HepG2 (cell line): ENCODE data around the gene DNMT3A. TPM values are rescaled to one million over a fixed set of nuclear protein-coding genes. Genes with fewer than 3 reads are reported as not detected.

Experiments
- ATAC-seq: fragments of 200-7000 bp; cut with Tn5 transposase; 3 replicates; pipeline ENCODE4 v1.9.1; 2020; ENCODE audit warnings: mild to moderate bottlenecking, moderate library complexity
- BruUV-seq: library from RNA; stranded (reverse); fragments of 400-500 nt; replicated peaks from 2 replicates; lab custom pipeline; 2021; lab: Mats Ljungman, UMichigan
- CTCF ChIA-PET: fragments of 300-600 bp; formaldehyde crosslinking; extraction: SDS; loops from one replicate; lab custom pipeline; 2021; ENCODE audit warnings: low total read pairs, inconsistent platforms, low intra/inter-chr PET ratio; lab: Yijun Ruan, JAX
- POLR2A ChIA-PET: fragments of 350-600 bp; sonication (Branson Sonifier 250); formaldehyde crosslinking; loops from one replicate; lab custom pipeline; 2020; ENCODE audit warnings: antibody characterized with exemption, inconsistent platforms; lab: Yijun Ruan, JAX
- DNase-seq: peaks from one replicate; pipeline ENCODE4 v3.0.0-alpha.2; 2015; ENCODE audit warnings: low spot score
- FAIRE-seq: peaks from 3 replicates; lab custom pipeline; 2011; peaks lifted over from hg19 to GRCh38; lab: Jason Lieb, UNC
- H2AFZ ChIP-seq: one replicate; pipeline ENCODE4 v1.6.1; 2011; ENCODE audit warnings: low read length, inconsistent platforms
- H3K27ac ChIP-seq: fragments of 300-600 bp; 3 replicates; pipeline ENCODE4 v1.8.0; 2011; ENCODE audit warnings: mixed run types, mild to moderate bottlenecking, mixed read lengths, low read length, inconsistent platforms; ENCODE audit not compliant: insufficient read depth; ENCODE audit errors: extremely low read length
- H3K27me3 ChIP-seq, 2 experiments: fragments of 200-600 bp in 1 of 2; 2 replicates in 1 of 2; 3 replicates in 1 of 2; pipeline versions ENCODE4 v1.6.0 to v1.8.0; 2011; ENCODE audit warnings: low read length in 2 of 2, mild to moderate bottlenecking in 2 of 2, moderate library complexity in 2 of 2, inconsistent platforms in 1 of 2; ENCODE audit not compliant: insufficient read depth in 2 of 2, control insufficient read depth in 1 of 2
- H3K36me3 ChIP-seq, 2 experiments: fragments of 200-600 bp in 1 of 2; replicated peaks in 1 of 2; 2 replicates in 1 of 2; 3 replicates in 1 of 2; pipeline versions ENCODE4 v1.5.1 to v1.8.0; 2011; ENCODE audit warnings: low read length in 2 of 2, inconsistent platforms in 1 of 2; ENCODE audit not compliant: insufficient read depth in 2 of 2, control insufficient read depth in 1 of 2
- H3K4me1 ChIP-seq: 2 replicates; pipeline ENCODE4 v1.5.1; 2012; ENCODE audit warnings: low read length, inconsistent platforms; ENCODE audit not compliant: insufficient read depth
- H3K4me2 ChIP-seq: 2 replicates; pipeline ENCODE4 v1.6.0; 2011; ENCODE audit warnings: low read depth, low read length, inconsistent platforms
- H3K4me3 ChIP-seq, 3 experiments: fragments of 200-600 bp in 1 of 3; sonication (generic), shearing (Covaris generic) in 1 of 3; replicated peaks in 1 of 3; 2 replicates each; pipeline ENCODE4 v1.5.1; 2011 to 2016; ENCODE audit warnings: low read length in 3 of 3, inconsistent platforms in 2 of 3, low read depth in 2 of 3, mild to moderate bottlenecking in 2 of 3, control low read depth in 1 of 3, mixed read lengths in 1 of 3; ENCODE audit not compliant: insufficient read depth in 1 of 3
- H3K79me2 ChIP-seq: one replicate; pipeline ENCODE4 v1.6.1; 2011; ENCODE audit warnings: low read length, inconsistent platforms; ENCODE audit not compliant: insufficient read depth
- H3K9ac ChIP-seq: 2 replicates; pipeline ENCODE4 v1.6.0; 2011; ENCODE audit warnings: mild to moderate bottlenecking, low read depth, low read length, inconsistent platforms; ENCODE audit not compliant: insufficient read depth
- H3K9me3 ChIP-seq: 2 replicates; pipeline ENCODE4 v1.5.1; 2012; ENCODE audit warnings: mild to moderate bottlenecking, low read length
- H4K20me1 ChIP-seq: 2 replicates; pipeline ENCODE4 v1.6.0; 2011; ENCODE audit warnings: inconsistent platforms, mild to moderate bottlenecking, low read length, moderate library complexity; ENCODE audit not compliant: insufficient read depth
- GABPB1 ChIP-seq: IDR thresholded peaks from 2 replicates; pipeline ENCODE4 v1.6.1; 2016; ENCODE audit warnings: mild to moderate bottlenecking, missing genetic modification reagents, moderate library complexity, missing compliant biosample characterization
- YY1 ChIP-seq: IDR thresholded peaks from 2 replicates; pipeline ENCODE4 v1.6.1; 2011; ENCODE audit warnings: low read length, low read depth, moderate library complexity, mild to moderate bottlenecking; ENCODE audit not compliant: insufficient read depth, insufficient replicate concordance
- ZNF772 ChIP-seq: sonication (generic); formaldehyde crosslinking; IDR thresholded peaks from 2 replicates; pipeline ENCODE4 v1.5.0; 2020; ENCODE audit warnings: mild to moderate bottlenecking, missing genetic modification reagents
- ZNF800 ChIP-seq: sonication (generic); formaldehyde crosslinking; IDR thresholded peaks from 2 replicates; pipeline ENCODE4 v1.4.0; 2020; ENCODE audit warnings: missing genetic modification reagents
- WGBS: methylation state at CpG from one replicate; pipeline ENCODE4 v1.1.6; 2017; ENCODE audit warnings: low lambda C conversion rate; 5-methylcytosine and 5-hydroxymethylcytosine counted together
- in situ Hi-C: cut with HindIII; loops from 2 replicates; pipeline ENCODE4 v1.10.0; 2017; ENCODE audit warnings: low pct_unique_long_range_greater_than_20kb; ENCODE audit not compliant: extremely low pct_ligation_motif_present
- intact Hi-C: fragments of 100-400 bp; cut with micrococcal nuclease; formaldehyde crosslinking; loops from one replicate; pipeline ENCODE4 v1.10.0; 2022; ENCODE audit not compliant: unreplicated experiment
- polyA plus RNA-seq, 8 experiments: library from polyadenylated mRNA; depleted of rRNA in 3 of 8; stranded (reverse) in 7 of 8; unstranded in 1 of 8; fragments of >200 nt; fragmentation: Illumina TruSeq in 4 of 8; extraction: Trizol in 4 of 8; gene quantifications; 2 replicates each; pipeline versions ENCODE4 v1.2.1 to v1.2.3, GENCODE V29; 2011 to 2016; ENCODE audit warnings: low read depth in 4 of 8, missing spikeins in 1 of 8, mixed read lengths in 1 of 8; ENCODE audit not compliant: insufficient read depth in 1 of 8
- total RNA-seq, 5 experiments: library from RNA; depleted of rRNA; stranded (reverse); fragments of >200 nt; fragmentation: Illumina TruSeq; extraction: Trizol; gene quantifications; 2 replicates each; pipeline ENCODE4 v1.2.3, GENCODE V29; 2016; ENCODE audit warnings: low read depth in 1 of 5

Gene DNMT3A
- total and polyA plus RNA-seq, 2 of the 13 experiments (the other 11 are each of a cell fraction or from before 2014, with no cell fraction given), result 14.7 to 29.1 TPM

- Histone ChIP-seq H4K20me1 (no peaks in the 10 kb centered on the region; the same call in 1 of the 2 replicates), H3K9ac (no peak overlapping the region), H3K4me2 (peak overlapping the region; percentile 69; the same call in 1 of the 2 replicates), H3K4me1 (peaks cover 26% of the 10 kb centered on the region), H2AFZ (no peak overlapping the region), H3K27ac (no peak overlapping the region), H3K4me3 (peak overlapping the region; percentile 53 to 81 (median 64); a peak in 4 of 6 replicates), H3K27me3 (peaks cover 0 to 20% of the 10 kb centered on the region in 2 experiments; a peak in 2 of 5 replicates), H3K9me3 (no peaks in the 10 kb centered on the region), H3K36me3 (no peaks in the 10 kb centered on the region), H3K79me2 (no peaks in the 10 kb centered on the region)
- intact Hi-C loops (no loop called here), in situ Hi-C loops (no loop called here)
- ChIA-PET CTCF (interaction anchor here (2.1 kb wide), 1 partner anchor 35 kb away, joined by 15 read pairs; no protein-coding TSS in a partner anchor), POLR2A (no interaction called here)
- no CpG with 5 or more reads among the region's 104 CpGs for WGBS
- TF ChIP-seq ZNF800, result no peak
- peak; percentile 35 for TF ChIP-seq YY1
- TF ChIP-seq ZNF772, result no peak
- peak; percentile 17; the same call in 1 of the 2 replicates for TF ChIP-seq GABPB1 (CRISPR knock-in tag)
- BruUV-seq, result no TSS peak
- DNase-seq (no peak), FAIRE-seq (no peak), ATAC-seq (no peak)
These were observed 556 bp downstream of the DNMT3A start for GRCh38 chr2:25341011-25341727.
